Colonic mucosa (tissue), 4 donors: Measurements from ENCODE around the gene SMARCE1. TPM values are rescaled to one million over a fixed set of nuclear protein-coding genes. Genes with fewer than 3 reads are reported as not detected.

Experiments used
- DNase-seq: peaks from one replicate; pipeline ENCODE4 v3.0.0-alpha.2; 2020
- H3K27ac ChIP-seq: fragments of 200-600 bp; one replicate; pipeline ENCODE4 v1.8.0; 2021
- H3K27me3 ChIP-seq: fragments of 200-600 bp; one replicate; pipeline ENCODE4 v1.8.0; 2021
- H3K36me3 ChIP-seq: fragments of 200-600 bp; one replicate; pipeline ENCODE4 v1.8.0; 2021
- H3K4me1 ChIP-seq: fragments of 200-600 bp; one replicate; pipeline ENCODE4 v1.8.0; 2021; ENCODE audit warnings: mild to moderate bottlenecking
- H3K4me3 ChIP-seq: fragments of 200-600 bp; one replicate; pipeline ENCODE4 v1.8.0; 2021
- H3K9ac ChIP-seq, 2 donors: one replicate each; pipeline ENCODE4 v1.7.0; 2013; ENCODE audit warnings: control low read depth in 2 of 2, low read depth in 2 of 2, low read length in 2 of 2
- H3K9me3 ChIP-seq: fragments of 200-600 bp; one replicate; pipeline ENCODE4 v1.8.0; 2021
- intact Hi-C: fragments of 100-400 bp; cut with DNase I; formaldehyde crosslinking; loops from one replicate; pipeline ENCODE4 v1.14.1; 2022
- total RNA-seq, 2 donors: library from RNA; stranded (reverse); fragmentation: NEBNext Ultra II Directional in 1 of 2; extraction: Animal tissue kit (Norgen Biotek cat#: 25700) in 1 of 2; gene quantifications; one replicate each; pipeline ENCODE4 v1.2.1, GENCODE V29; 2021
- TF ChIP-seq, protein P1 (sequence below): fragments of 200-600 bp; IDR thresholded peaks from one replicate; pipeline ENCODE4 v1.8.0; 2022; ENCODE audit warnings: antibody characterized with exemption, mild to moderate bottlenecking
- donor health status: healthy.
- donor health status: DM: no; HTN: no; CAD: no.
- donor health status: DM: no; HTN: no; CAD: no.

The SMARCE1 gene
- total RNA-seq, 2 donors from 2014 or later = 73.0 to 80.9 TPM

GRCh38 chr17:40687106-40687505, 39.5 kb upstream of the SMARCE1 start:
- Histone ChIP-seq H3K4me3 (no peak overlapping the region), H3K27ac (no peak overlapping the region), H3K27me3 (no peaks in the 10 kb centered on the region), H3K9me3 (no peaks in the 10 kb centered on the region), H3K4me1 (no peaks in the 10 kb centered on the region), H3K9ac (no peak overlapping the region), H3K36me3 (no peaks in the 10 kb centered on the region)
- intact Hi-C loops = no loop called here
- no peak for DNase-seq
- TF ChIP-seq, protein P1, sequence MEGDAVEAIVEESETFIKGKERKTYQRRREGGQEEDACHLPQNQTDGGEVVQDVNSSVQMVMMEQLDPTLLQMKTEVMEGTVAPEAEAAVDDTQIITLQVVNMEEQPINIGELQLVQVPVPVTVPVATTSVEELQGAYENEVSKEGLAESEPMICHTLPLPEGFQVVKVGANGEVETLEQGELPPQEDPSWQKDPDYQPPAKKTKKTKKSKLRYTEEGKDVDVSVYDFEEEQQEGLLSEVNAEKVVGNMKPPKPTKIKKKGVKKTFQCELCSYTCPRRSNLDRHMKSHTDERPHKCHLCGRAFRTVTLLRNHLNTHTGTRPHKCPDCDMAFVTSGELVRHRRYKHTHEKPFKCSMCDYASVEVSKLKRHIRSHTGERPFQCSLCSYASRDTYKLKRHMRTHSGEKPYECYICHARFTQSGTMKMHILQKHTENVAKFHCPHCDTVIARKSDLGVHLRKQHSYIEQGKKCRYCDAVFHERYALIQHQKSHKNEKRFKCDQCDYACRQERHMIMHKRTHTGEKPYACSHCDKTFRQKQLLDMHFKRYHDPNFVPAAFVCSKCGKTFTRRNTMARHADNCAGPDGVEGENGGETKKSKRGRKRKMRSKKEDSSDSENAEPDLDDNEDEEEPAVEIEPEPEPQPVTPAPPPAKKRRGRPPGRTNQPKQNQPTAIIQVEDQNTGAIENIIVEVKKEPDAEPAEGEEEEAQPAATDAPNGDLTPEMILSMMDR = no peak

DNA sequence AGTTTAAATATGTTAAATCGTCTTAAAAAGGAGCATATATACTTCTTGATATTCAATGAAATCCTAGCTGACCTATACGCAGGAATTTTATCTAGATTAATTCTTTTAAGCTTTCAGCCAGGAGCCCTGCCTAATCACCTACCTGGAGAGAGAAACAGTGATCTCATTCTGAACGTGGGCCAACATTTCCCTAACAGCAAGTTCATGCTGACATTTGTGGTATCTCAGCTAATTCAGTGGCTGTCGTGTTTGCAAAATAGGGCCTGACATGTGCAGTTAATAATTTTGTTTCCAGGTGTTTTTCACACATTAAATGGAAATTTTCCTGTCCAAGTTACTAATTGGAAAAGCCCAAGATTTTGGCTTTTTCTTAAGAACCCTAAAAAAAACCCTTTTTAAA, 38.6 kb upstream of the SMARCE1 start:
- Histone ChIP-seq H3K27me3 (no peaks in the 10 kb centered on the region), H3K4me3 (no peak overlapping the region), H3K4me1 (no peaks in the 10 kb centered on the region), H3K36me3 (no peaks in the 10 kb centered on the region), H3K9ac (no peak overlapping the region), H3K27ac (no peak overlapping the region), H3K9me3 (no peaks in the 10 kb centered on the region)
- intact Hi-C loops = no loop called here
- no peak for DNase-seq
- TF ChIP-seq, protein P1 = no peak

GRCh38 chr17:40680998-40681397, 33.4 kb upstream of the SMARCE1 start:
- no peaks in the 10 kb centered on the region for H3K9me3 ChIP-seq
- intact Hi-C loops = no loop called here
- H3K9ac ChIP-seq = no peak overlapping the region
- DNase-seq = no peak
- H3K27me3 ChIP-seq = no peaks in the 10 kb centered on the region
- H3K36me3 ChIP-seq = no peaks in the 10 kb centered on the region
- TF ChIP-seq, protein P1 = no peak
- no peak overlapping the region for H3K27ac ChIP-seq
- H3K4me1 ChIP-seq = no peaks in the 10 kb centered on the region
- H3K4me3 ChIP-seq = no peak overlapping the region

GRCh38 chr17:40679523-40679907, 31.9 kb upstream of the SMARCE1 start:
- DNase-seq = no peak
- intact Hi-C loops = no loop called here
- H3K4me3 ChIP-seq = no peak overlapping the region
- H3K27ac ChIP-seq = no peak overlapping the region
- no peaks in the 10 kb centered on the region for H3K27me3 ChIP-seq
- no peak overlapping the region for H3K9ac ChIP-seq
- no peaks in the 10 kb centered on the region for H3K9me3 ChIP-seq
- TF ChIP-seq, protein P1 = no peak
- no peaks in the 10 kb centered on the region for H3K36me3 ChIP-seq
- H3K4me1 ChIP-seq = no peaks in the 10 kb centered on the region

GRCh38 chr17:40678902-40679522, 31.4 kb upstream of the SMARCE1 start:
- Histone ChIP-seq H3K4me1 (no peaks in the 10 kb centered on the region), H3K4me3 (no peak overlapping the region), H3K9me3 (no peaks in the 10 kb centered on the region), H3K9ac (no peak overlapping the region), H3K27me3 (no peaks in the 10 kb centered on the region), H3K27ac (no peak overlapping the region), H3K36me3 (no peaks in the 10 kb centered on the region)
- intact Hi-C loops = no loop called here
- DNase-seq = no peak
- TF ChIP-seq, protein P1 = no peak
